Midbrain (tissue), 1 donor: ENCODE data around the gene APOD.
"Not testable (repeated sequence)": the region's sequence is repeated elsewhere in the genome, so short reads cannot be mapped to it uniquely, and the experiment has no call there.

Source experiments
- DNase-seq: peaks from one replicate; lab custom pipeline; 2025; lab: John Stamatoyannopoulos, UW

APOD gene

DNA sequence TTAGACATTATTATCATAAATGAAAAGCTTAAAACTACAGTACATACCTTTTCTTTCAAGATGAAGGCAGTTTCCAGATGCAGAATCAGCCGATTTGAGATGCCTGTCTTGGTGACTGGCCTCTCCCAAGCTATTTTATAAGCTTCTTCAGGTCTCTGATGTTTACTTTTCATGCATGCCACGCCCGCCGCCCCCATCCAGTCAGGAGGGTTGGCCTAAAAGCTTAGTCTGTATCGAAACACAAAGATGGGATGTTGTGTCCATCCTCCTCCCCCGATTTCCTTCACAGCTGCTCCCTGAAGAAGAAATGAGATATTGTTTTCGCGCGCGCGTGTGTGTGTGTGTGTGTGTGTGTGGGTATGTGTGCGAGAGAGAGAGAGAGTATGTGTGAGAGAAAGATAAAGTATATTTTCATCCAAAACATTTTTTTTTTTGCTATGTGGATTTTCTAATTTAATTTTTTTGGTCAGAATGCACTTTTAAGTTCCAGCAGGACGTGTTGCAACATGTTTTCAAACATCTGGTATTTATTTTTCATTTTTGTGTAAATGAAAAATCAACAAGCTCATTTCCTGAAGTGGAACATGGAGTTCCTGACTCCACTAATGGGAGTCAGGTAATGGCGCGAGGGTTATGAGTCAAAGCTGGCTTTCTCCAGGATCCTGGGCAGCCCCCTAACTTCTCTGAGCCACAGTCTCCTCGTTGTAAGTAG, at the start of gene APOD:
Gene APOD (minus strand): TSS at position 110 of the 712 bp plus-strand sequence. CDS start 4,479 bp downstream, outside the sequence.
- peak; percentile 79 for DNase-seq

DNA sequence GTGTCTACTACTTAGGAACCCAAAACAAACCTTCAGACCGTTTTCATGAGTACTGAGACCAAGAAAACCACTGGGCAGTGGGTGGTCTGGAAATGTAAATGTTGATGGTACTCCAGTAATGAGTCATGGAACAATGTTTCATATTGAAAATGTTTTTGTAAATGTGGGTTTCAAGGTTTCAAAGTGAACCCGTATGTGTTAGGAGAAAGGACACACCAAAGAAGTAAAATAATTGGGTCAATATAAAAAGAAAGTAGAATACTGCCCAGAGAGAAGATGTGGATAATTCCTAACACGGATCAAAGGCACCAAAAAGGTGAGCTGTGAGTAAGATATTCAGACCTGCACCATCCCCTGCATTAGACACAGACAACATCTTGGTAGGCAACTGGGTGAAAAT, 49.6 kb upstream of the APOD start:
- not testable (repeated sequence) for DNase-seq

DNA sequence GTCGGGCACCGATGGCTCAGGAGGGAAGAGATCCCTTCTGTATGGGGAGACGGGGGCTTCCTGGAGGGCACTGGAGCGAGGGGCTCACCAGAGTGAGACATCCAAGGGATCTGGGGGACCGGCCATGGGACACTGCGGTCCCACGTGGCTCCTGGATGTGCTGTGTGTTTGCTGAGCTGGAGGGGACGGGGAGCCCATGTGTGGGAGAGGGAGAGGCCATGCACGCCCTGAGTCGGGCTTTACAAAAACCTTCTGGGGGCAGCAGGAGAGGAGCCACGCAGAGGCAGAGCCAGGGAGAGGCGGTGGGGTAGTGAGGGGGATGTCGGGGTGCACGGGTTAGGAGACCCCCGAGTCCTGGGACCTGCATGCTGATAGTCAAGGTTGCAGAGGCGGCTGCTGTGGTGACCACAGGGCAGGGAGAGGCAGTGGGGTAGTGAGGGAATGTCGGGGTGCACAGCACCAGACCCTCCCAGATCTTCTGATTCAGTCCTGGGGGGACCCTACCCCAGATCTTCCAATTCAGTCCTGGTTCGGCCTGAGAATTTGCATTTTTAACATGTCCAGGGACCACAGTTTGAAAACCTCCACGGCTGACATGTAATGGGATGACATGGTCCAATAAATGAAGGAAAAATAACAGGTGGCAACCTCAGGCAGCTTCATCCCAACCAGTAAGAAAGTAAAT, 48.9 kb upstream of the APOD start:
- not testable (repeated sequence) for DNase-seq

DNA sequence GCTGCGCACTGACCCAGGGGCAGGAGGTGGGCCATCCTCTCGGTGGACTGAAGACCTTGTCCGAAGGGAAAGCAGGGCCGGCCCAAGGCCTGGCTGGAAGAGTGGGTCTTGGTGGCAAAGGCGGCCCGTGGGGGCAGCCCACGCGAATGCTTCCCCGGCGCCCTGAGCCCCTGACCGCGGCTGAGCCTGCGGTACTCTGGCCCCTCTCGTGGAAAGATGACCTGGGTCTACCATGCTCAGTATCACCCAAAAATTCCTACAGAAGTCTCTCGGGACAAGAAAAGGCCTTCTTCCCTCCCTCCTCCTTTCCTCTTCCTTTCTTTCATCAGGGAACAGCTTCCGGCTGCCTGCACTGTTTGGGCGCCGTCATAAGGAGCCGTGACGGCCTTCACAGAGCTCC, 48.3 kb upstream of the APOD start:
- DNase-seq = not testable (repeated sequence)

DNA sequence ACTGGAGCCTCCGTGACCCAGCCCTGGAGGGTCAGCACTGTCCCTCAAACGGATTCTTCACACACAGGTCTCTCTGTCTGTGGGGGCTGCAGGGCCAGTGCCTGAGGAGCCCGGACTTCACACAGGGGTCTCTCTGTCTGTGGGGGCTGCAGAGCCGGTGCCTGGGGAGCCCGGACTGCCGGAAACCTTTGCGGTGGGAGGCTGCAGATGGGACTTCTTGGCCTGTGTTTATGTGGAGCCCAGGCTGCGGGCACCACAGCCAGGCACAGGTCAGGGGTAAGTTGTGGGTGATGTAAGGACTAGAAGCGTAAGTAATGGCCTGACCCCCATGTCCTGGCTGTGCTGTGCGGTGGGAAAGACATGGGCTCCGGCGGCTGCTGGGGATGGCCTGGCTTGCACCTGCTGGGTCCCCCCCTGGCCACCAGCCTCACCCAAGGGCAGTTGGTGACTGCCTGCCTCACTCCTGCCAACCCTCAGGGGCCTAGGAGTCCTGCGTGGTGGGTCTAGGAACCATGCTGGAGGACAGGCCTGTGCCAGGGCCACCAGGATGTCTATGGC, 47.3 kb upstream of the APOD start:
- DNase-seq = not testable (repeated sequence)

DNA sequence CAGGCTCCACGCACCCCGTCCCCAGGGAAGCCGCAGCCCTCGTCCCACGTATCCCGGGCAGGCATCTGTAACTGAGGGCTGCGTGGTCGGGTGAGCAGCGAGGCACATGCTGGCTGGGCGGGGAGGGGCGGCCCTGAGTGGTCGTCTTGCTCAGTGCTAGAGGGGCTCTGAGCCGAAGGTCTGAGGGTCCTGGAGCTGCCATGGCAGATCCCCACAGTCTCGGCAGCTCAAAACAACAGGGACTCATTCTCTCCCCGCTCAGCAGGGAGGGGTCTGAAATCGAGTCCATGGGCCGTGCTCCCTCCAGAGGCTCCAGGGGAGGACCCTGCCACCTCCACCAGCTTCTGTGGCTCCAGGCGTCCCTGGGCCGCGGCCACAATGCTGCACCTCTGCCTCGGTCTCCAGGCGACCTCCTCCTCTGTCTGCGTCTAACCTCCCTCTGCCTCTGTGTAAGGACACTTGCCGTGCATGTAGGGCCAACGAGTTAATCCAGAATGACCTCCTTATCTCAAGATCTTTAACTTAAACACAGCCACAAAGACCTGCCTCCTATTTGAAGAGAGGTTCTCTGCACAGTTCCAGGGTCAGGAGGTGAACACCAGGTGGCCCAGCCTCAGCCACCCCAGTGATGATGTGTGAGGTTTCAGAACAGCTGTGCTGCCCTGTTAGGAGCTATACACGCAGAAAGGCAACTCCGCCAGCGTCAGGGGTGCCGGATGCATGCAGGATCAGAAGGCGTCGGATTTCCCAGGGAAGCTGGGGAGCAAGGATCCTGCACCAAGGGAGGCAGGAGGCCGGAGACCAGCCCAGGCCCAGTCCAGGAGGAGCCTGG, 46.6 kb upstream of the APOD start:
- not testable (repeated sequence) for DNase-seq

DNA sequence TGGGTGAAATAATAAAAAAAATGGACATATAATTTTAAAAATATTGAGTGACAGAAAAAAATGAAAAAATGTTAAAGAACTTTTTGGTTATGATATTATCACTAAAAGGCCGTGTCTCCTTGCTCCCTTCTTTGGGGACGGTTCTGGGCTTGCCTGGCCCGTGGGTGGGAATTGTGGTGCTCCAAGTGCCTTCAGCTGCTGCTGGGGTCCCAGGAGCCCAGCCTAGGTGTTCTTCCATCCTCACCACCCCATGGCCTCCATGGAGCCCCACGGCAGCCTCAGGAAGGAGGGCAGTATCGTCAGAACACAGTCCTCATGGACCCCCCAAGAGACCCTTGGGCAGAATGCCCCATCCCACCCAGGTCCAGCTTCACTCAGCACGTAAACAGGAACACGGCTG, 45.9 kb upstream of the APOD start:
- DNase-seq = not testable (repeated sequence)

DNA sequence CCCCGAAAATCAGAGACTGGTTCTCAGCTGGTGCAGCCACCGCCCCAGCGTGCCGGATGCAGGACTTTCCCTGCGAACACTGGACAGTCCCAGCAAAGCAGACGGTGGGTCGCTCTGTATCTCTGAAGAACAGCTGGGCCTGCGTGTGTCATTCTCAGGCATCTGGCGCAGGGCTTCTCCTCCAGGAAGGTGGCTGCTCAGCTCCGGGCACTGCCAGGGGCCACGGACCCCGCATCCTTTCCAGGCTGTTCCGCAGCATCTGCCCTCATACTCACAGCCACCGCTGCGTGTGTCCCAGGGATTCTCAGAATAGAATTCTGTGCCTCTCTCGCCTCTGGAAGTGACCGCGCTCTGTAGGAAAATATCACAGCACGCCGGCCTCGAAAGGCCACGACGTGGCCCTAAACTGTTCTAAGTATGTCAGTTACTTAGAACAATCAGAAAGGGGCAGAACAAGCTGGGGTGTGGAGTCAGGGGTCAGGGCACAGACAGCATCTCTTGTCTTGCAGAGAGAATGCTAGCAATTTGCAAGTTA, 44.7 kb upstream of the APOD start:
- DNase-seq = not testable (repeated sequence)

DNA sequence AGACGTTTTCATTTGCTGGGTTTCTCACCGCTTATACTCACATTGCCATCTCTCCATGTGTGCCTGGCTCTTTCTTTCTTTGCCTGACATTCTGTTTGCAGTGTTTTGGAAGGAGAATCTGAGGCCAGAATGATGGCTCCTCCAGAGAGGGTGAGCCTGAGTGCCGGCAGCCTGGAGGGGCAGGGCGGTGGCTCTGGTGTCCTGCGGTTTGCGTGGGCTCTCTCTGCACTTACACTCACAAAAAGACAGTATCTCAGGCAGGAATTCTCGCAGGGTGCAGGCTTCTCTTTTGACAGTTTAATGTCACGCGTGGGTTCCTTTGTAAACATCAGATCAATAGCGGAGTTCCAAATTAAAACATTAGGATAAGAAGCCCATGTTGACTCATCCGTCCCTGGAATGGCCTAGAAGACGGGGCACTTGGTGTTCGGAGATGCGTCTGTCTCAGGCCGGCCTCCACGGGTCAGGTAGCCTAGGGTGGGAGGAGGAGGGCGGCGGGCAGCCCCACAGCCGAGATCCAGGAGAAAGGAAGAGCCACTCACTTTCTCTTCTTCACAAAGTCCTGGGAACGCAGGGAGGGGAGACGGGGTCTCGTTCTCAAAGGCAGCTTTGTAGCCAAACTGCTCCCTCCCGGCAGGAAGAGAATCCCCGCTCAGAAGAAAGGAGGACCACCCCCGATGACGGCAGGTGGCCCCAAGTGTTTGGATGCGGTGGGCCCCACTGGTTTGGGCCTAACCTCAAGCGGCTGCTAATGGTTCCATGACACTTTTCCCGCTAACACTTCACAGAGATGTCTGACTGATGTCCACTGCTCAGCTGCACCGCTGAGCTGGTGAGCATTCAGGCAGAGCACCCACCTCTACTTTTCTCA, 44.0 kb upstream of the APOD start:
- DNase-seq = not testable (repeated sequence)

DNA sequence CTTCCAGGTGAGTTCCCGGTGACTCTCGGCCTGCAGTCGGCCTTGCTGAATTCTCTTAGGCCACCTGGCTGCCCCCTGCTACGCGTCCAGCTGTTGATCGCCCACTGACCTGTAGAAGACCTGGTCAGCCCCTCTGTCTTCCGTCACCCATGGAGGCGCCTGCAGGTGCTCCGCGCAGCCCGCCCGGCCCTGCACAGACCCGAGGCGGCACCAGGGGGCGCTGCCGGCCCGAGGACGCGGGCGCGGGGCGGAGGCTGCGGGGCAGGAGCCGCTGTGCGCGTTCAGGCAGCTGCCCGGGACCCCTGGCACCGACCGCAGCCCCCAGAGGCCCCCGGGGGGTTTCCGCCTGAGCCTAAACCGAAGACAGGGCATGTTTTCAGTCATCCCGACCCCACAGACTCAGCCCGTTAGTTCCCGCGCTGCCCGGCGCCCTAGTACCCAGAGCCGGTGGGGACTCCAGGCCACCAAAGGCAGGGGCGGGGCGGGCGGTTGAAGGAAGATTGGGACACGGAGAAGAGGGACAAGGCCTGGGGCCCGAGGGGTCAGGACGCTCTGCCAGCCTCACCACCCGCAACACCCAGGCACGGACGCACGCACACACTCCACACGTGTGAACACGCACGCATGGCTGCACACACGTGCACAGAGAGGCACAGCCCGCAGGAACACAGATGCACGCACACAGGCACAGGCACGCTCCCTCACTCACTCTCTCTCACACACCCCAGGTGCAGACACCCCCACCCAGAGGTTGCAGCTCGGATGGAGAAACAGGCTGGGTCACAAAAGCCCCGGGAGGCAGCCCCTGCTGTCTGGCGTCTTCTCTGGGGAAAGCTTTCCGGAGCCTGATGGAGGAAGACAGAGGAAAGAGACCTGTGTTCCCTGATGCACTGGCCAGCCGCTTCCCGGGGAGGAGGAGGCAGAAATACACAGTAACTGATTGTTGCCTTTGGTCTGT, 41.1 kb upstream of the APOD start:
- not testable (repeated sequence) for DNase-seq

DNA sequence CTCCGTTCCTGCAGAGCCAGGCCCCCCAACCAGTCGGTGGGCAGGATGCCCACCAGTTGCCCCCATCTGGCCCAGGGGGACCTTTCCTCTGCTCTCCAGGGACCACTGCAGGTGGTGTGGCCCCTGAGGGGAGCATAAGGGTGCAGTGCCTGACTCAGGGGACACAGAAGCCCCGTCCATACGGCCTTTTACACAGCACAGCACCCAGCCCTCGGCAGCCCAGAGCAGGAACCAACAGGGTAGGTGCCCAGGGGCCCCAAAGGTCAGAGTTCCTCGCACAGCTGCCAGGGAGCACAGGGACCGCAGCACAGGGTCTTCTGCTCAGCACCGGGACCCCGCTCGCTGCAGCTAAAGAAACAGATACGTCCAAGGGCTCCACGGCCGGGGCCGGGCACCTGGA, 40.4 kb upstream of the APOD start:
- DNase-seq = not testable (repeated sequence)

DNA sequence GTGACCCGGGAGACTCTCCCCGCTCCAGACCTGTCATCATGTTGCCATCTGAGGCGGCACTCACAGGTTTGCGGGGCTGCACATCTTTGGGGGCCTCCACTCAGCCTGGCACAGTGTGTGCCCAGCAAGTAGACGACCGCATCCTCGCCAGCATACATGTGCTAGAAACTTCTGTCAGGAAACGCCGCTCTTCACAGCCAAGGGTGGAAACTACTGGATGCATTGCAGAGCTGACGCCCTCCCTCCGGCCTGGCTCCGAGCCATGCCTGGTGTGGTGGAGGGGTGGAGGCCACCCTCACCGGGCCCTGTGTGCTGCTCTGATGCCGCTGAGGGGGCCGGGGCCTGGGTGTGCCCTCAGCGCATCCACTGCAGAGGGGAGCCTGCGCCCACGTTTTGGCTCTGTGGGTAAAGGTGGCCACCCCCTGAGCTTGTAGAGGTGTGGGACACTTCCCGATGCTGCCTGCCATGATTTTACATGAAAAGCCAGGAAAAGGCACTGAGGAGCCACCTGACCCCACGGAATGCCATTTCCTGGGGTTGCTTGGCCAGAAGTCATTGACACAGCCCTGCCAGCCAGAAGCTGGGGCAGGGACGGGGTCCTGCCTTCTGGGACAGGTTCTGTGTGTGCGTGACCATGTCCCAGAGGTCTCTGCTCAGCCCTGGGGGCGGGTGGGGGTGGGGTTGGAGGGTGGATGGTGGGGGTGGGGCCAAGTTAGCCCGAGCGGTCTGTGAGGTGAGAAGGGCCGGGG, 39.7 kb upstream of the APOD start:
- not testable (repeated sequence) for DNase-seq

DNA sequence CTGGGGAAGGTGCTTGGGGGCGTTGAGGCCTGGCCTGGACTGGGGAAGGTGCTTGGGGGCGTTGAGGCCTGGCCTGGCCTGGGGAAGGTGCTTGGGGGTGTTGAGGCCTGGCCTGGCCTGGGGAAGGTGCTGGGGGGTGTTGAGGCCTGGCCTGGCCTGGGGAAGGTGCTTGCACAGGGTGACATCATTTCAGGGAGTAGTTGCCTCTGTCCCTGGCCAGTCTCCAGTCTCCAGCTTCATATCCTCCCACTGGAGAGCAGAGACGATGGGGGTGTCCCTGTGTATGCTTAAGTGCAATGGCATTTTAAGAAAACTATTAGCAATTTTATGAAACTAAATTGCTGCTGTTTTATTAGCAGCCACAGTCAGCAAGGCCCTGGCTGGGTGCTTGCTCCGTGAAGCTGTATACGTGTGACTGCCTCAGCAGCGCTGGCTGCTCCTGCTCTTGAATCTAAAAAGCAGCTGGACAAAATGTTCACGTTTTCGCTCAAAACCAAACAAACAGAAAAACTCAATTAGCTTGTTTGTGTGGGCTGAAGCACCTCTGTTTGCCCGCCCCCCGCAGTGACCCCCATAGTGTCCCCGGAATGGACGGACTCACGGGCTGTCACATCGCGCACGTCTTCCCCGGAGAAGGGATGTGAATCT, 38.9 kb upstream of the APOD start:
- not testable (repeated sequence) for DNase-seq

DNA sequence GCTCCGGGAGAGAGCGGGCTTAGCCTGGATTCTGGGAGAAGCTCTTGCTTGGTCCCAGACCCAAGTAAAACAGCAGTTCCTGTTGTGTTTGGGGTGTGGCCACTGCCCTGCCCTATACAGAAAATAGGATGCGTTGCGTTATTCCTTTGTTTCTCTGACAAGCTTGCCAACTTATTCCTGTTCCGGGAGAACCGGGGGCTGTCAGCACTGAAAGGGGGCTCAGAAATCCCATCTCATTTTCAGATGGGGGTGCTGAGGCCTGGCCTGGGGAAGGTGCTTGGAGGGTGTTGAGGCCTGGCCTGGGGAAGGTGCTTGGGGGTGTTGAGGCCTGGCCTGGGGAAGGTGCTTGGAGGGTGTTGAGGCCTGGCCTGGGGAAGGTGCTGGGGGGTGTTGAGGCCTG, 38.3 kb upstream of the APOD start:
- DNase-seq = not testable (repeated sequence)

DNA sequence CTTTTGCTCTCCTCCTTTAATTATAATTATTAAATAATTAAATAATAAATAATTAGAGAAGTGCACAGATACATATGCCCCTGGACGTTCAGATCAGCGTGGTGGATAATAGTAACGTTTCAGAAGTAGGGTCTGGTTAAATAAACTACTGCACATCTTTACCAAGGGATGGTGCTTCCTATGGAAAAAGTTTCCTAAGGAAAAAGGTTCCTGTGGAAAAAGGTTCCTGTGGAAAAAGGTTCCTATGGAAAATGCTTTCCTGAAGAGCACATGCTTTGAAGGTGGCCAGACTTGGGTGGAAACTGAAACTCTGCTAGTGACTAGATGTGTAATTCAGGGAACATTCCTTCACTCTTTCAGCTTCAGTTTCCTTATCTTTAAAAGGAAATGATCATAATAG, 37.4 kb upstream of the APOD start:
- not testable (repeated sequence) for DNase-seq

DNA sequence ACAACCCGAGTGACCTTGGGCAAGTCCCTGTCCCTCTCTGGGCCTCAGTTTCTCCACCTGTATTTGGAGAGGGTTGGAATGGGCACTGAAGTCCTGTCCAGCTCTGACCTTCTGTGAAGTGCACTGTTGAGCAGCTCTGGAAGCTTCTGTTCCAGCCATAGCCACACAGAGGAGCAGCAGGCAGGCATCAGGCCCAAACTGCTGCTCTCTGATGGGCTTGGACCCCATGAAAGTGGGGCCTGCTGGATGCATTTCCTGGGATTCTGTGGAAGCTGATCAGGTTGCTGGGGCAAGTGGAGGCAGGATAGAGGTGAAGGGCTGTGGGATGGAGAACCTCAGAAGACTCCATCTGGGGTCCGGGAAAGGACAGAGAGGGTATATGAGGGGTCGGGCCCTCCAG, 36.7 kb upstream of the APOD start:
- DNase-seq = not testable (repeated sequence)

DNA sequence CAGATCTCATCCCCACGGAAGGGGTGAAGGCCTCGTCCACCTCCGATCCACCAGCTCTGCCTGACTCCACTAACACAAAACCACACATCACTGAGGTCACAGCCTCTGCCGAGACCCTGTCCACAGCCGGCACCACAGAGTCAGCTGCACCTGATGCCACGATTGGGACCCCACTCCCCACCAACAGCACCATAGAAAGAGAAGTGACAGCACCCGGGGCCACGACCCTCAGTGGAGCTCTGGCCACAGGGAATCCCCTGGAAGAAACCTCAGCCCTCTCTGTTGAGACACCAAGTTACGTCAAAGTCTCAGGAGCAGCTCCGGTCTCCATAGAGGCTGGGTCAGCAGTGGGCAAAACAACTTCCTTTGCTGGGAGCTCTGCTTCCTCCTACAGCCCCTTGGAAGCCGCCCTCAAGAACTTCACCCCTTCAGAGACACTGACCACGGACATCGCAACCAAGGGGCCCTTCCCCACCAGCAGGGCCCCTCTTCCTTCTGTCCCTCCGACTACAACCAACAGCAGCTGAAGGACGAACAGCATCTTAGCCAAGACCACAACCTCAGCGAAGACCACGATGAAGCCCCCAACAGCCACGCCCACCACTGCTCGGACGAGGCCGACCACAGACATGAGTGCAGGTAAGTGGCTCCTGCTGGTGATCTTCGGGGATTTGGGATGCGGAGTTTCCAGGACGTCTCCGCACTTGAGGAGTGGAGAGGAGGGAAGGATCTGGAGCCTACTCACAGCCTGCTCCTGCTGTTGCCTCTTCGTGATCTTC, 36.0 kb upstream of the APOD start:
- DNase-seq = not testable (repeated sequence)
